Activated CD4-positive, alpha-beta T cell treated with anti-CD3 and anti-CD28 coated beads for 36 hours (primary cell): ENCODE measurements around the gene PDXK. TPM values are rescaled to one million over a fixed set of nuclear protein-coding genes. Genes with fewer than 3 reads are reported as not detected.

ENCODE experiments used
- ATAC-seq: fragments of 200-7000 bp; cut with Tn5 transposase; one replicate; pipeline ENCODE4 v1.10.0; 2021; ENCODE audit warnings: mild to moderate bottlenecking, moderate library complexity
- CTCF ChIA-PET: fragments of 350-600 bp; sonication (Branson Sonifier 250); formaldehyde crosslinking; loops from one replicate; lab custom pipeline; 2021; ENCODE audit warnings: antibody characterized with exemption; lab: Charles Lee
- POLR2A ChIA-PET: fragments of 350-600 bp; sonication (Branson Sonifier 250); formaldehyde crosslinking; loops from one replicate; lab custom pipeline; 2021; ENCODE audit warnings: antibody characterized with exemption, inconsistent platforms; lab: Charles Lee
- DNase-seq: peaks from one replicate; pipeline ENCODE4 v3.0.0-alpha.2; 2020
- H3K27ac Mint-ChIP-seq: one replicate; pipeline ENCODE4 v1.8.0; 2021; ENCODE audit warnings: mixed read lengths
- H3K27me3 Mint-ChIP-seq: one replicate; pipeline ENCODE4 v1.8.0; 2021; ENCODE audit warnings: mixed read lengths
- H3K36me3 Mint-ChIP-seq: one replicate; pipeline ENCODE4 v1.8.0; 2021; ENCODE audit warnings: low read depth, mixed read lengths
- H3K4me1 Mint-ChIP-seq: one replicate; pipeline ENCODE4 v1.8.0; 2021; ENCODE audit warnings: mixed read lengths
- H3K4me3 Mint-ChIP-seq: one replicate; pipeline ENCODE4 v1.8.0; 2021; ENCODE audit warnings: mild to moderate bottlenecking, moderate library complexity, mixed read lengths
- H3K9me3 Mint-ChIP-seq: one replicate; pipeline ENCODE4 v1.8.0; 2021; ENCODE audit warnings: low read depth, mixed read lengths
- intact Hi-C, 2 experiments: fragments of 100-400 bp; cut with DNase I in 1 of 2; cut with micrococcal nuclease in 1 of 2; formaldehyde crosslinking; loops; one replicate each; pipeline versions ENCODE4 v1.14.2 to v1.15.1; 2022 to 2024; cut with DNase I, micrococcal nuclease
- total RNA-seq, 2 experiments: library from RNA; stranded (reverse); gene quantifications; one replicate each; pipeline ENCODE4 v1.2.3, GENCODE V29; 2021

PDXK gene
- total RNA-seq, 2 experiments from 2014 or later = 96.9 to 117 TPM

DNA sequence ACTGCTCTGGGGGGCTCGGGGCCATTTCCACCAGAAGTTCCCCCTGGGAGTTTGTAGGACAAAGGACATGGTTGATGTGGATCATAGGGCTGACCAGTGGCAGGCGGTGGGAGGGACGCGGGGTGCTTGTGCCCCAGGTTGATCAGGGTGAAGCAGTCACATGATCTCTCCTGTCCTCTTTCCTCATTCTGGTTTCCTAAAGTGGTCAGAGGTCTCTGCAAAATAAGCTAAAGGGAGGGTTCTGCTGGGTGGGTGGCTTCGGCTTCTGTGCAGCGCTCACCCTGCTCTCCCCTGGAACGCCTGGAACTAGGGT, 9.2 kb downstream of the PDXK start:
- no peaks in the 10 kb centered on the region for H3K27me3 Mint-ChIP-seq
- DNase-seq (no peak), ATAC-seq (no peak)
- POLR2A ChIA-PET = interaction anchor here (0.8 to 1.9 kb wide), 2 partner anchors 8 to 330 kb away, joined by 4 to 13 read pairs; no protein-coding TSS in a partner anchor
- intact Hi-C loops = loop anchor here (1.0 to 5.0 kb wide), 7 partner anchors 9 to 1326 kb away; partner anchors contain the start of genes CSTB (in 2 of the 2), HSF2BP (in 1 of the 2), PDXK (in 1 of the 2) and RRP1 (in 1 of the 2)
- peak overlapping the region; percentile 92 for H3K27ac Mint-ChIP-seq
- peaks cover 14% of the 10 kb centered on the region for H3K36me3 Mint-ChIP-seq
- peaks cover 64% of the 10 kb centered on the region for H3K4me1 Mint-ChIP-seq
- CTCF ChIA-PET = interaction anchor here (0.5 to 1.6 kb wide), 6 partner anchors 8 to 212 kb away, joined by 3 to 5 read pairs (median 4); no protein-coding TSS in a partner anchor
- no peaks in the 10 kb centered on the region for H3K9me3 Mint-ChIP-seq
- peak overlapping the region; percentile 78 for H3K4me3 Mint-ChIP-seq

DNA sequence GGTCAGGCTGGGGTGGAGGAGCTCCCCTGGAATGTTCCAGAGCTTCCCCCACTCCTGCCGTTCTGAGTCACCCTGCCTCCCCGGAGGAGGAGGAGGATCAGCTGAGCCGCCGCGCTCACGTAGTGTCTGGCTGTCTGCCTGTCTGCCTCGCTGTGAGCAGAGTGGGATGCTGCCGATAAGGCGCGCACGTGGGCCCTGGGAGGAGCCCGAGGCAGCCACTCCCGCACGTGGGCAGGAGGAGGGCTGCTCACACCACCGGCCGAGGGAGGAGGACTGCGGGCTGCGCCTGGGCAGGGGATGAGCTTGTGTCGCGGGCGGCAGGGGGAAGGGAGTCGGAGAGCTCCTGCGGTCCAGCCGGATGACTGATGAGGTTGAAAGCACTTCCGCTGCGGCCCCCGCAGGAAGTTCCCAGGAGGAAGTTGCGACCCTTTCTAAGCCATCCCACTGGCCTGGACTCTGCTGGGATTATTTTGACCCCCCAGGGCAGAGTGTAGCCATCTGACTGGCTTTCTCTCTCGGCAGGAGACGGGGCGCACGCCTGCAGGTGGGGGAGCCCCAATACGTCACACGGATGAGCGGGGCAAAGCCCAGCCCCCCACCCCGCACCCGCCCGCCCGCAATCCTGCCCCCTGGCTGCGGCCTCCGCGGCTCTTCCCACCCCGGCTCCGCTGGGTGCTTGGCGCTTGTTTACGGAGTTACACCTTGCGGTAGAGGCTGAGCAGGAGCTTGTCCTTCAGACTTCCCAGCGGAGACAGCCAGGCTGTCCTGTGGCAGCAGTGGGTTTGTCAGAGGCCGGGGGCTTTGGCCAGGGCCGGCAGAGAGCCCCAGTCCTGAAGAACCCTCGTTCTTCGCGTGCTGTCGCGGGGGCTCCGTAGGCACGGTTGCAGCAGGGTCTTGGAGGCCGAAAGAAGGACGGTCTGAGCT, 9.8 kb downstream of the PDXK start:
- peaks cover 10% of the 10 kb centered on the region for H3K36me3 Mint-ChIP-seq
- peak overlapping the region; percentile 92 for H3K27ac Mint-ChIP-seq
- H3K27me3 Mint-ChIP-seq = no peaks in the 10 kb centered on the region
- DNase-seq (peak; percentile 90), ATAC-seq (peak; percentile 87)
- no peaks in the 10 kb centered on the region for H3K9me3 Mint-ChIP-seq
- ChIA-PET CTCF (interaction anchor here (0.5 to 1.4 kb wide), 5 partner anchors 9 to 211 kb away, joined by 3 to 5 read pairs (median 4); no protein-coding TSS in a partner anchor), POLR2A (interaction anchor here (0.8 to 1.9 kb wide), 2 partner anchors 9 to 329 kb away, joined by 4 to 13 read pairs; no protein-coding TSS in a partner anchor)
- intact Hi-C loops = loop anchor here (1.0 to 5.0 kb wide), 7 partner anchors 9 to 1326 kb away; partner anchors contain the start of genes CSTB (in 2 of the 2), HSF2BP (in 1 of the 2), PDXK (in 1 of the 2) and RRP1 (in 1 of the 2)
- H3K4me3 Mint-ChIP-seq = peak overlapping the region; percentile 78
- H3K4me1 Mint-ChIP-seq = peaks cover 71% of the 10 kb centered on the region

DNA sequence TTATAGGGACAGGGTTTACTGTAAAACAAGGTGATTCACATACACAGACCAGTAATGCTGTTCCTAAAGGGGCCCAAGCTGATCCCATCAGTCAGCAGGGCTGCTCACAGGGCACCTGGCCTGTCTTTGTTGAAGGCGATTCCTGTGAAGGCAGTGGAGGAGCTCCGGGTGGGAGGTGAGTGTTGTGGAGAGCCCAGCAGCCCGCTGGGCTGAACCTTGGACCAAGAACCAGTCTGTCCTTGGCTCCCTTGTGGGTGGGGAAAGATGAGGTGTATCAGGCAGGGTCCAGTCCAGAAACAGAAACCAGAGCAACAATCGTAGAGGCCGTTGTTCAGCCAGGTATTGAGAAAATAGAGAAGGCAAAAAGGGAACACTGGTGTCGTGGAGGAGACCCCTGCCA, 12.5 kb downstream of the PDXK start:
- DNase-seq (no peak), ATAC-seq (no peak)
- Mint-ChIP-seq H3K4me1 (peaks cover 76% of the 10 kb centered on the region), H3K9me3 (no peaks in the 10 kb centered on the region), H3K36me3 (peaks cover 12% of the 10 kb centered on the region), H3K27me3 (no peaks in the 10 kb centered on the region), H3K27ac (no peak overlapping the region), H3K4me3 (no peak overlapping the region)
- intact Hi-C loops = no loop called here
- ChIA-PET POLR2A (interaction anchor here (0.6 kb wide), 1 partner anchor 75 kb away, joined by 3 read pairs; no protein-coding TSS in a partner anchor), CTCF (no interaction called here)

DNA sequence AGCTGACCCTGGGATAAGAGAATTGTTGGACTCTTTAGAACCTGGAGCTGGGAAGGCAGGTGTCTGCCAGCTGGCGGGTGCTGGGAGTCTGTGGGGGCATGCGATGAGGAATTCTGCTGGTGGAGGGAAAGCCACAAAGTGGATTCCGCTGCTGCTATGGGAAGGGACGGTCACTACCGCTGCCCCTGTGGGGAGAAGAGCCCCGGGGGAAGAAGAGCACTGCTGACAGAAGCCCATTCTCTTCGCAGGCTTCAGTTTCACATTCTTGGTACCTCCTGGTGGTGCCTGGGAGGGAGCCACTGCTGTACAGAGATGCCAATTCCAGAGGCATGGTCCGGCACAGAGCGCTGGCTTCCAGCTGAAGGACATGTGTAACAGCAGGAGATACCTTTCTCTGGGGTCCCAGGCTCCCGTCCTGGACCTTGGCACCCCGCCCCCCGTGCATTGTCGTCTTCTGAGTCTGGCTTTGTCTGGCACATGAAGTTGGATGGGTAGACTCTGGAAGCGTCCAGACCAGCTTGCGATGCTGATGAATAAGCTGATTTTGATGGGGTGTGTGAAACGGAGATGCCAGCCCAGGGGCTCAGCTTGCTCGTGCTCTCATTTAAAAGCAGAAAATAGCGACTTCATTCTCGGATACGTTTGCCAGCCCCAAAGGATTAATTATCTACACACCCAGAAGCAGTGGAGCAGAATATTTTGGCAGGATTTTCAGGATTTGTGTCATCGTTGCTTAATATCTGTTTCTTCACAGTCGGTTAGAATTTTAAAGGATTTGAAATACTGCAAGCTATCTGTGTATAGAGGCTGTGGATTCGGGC, 13.2 kb downstream of the PDXK start:
- H3K4me1 Mint-ChIP-seq = peaks cover 70% of the 10 kb centered on the region
- ATAC-seq (no peak), DNase-seq (no peak)
- intact Hi-C loops = no loop called here
- POLR2A ChIA-PET = interaction anchor here (0.6 kb wide), 1 partner anchor 75 kb away, joined by 3 read pairs; no protein-coding TSS in a partner anchor
- H3K4me3 Mint-ChIP-seq = no peak overlapping the region
- CTCF ChIA-PET = no interaction called here
- H3K9me3 Mint-ChIP-seq = no peaks in the 10 kb centered on the region
- H3K27me3 Mint-ChIP-seq = no peaks in the 10 kb centered on the region
- H3K27ac Mint-ChIP-seq = no peak overlapping the region
- H3K36me3 Mint-ChIP-seq = peaks cover 14% of the 10 kb centered on the region

DNA sequence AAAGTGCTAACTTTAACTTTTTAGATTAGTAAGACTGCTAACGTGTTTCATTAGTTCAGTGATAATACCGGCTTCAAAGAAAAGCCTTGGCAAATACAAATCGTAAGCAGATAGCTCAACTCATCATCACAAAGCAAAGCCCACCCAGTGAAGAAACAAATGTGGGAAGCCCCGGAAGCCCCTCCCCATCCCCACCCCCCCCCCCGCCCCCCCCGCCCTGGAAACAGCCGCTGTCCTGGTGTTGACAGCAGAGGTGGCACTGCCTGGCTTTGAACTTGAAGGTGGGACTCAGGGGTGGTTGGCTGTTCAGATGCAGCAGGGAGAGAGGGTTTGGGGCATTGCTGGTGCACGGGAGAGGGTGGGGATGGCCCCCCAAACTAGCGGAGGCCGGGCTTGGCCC, 14.1 kb downstream of the PDXK start:
- Mint-ChIP-seq H3K9me3 (no peaks in the 10 kb centered on the region), H3K36me3 (peaks cover 13% of the 10 kb centered on the region), H3K27ac (peak overlapping the region; percentile 92), H3K4me1 (peaks cover 60% of the 10 kb centered on the region), H3K4me3 (no peak overlapping the region), H3K27me3 (no peaks in the 10 kb centered on the region)
- intact Hi-C loops = loop anchor here in 1 of 2 experiments (1.0 kb wide), 1 partner anchor 133 kb away; no protein-coding TSS in a partner anchor
- DNase-seq (peak; percentile 23), ATAC-seq (no peak)
- CTCF ChIA-PET = no interaction called here
- POLR2A ChIA-PET = no interaction called here

DNA sequence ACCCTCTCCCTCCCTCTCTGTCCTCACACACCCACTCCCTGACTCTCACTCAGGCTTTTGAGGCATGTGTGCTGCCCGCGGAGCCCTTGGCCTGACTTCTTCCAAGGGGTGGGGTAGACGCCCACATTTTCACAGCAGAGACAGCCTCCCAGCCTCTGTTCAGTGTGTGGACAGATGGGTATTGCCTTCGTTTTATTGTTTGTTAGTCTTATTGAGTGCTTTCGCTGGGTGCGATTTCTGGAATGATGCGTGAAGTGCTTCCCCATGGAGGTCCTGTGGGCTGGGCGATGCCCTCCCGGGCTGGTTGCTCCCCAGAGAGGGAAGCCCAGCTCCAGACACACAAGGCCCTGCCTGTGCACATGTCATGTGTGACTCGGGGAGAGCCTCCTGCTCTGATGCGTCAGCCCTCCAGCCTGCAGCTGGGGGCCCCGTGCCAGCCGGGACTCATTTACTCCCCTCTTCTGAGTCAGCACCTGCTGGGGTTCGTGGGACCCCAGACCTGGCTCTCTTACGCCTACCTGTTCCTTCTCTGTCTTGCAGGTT, 14.7 kb downstream of the PDXK start:
- ATAC-seq = peak; percentile 75

DNA sequence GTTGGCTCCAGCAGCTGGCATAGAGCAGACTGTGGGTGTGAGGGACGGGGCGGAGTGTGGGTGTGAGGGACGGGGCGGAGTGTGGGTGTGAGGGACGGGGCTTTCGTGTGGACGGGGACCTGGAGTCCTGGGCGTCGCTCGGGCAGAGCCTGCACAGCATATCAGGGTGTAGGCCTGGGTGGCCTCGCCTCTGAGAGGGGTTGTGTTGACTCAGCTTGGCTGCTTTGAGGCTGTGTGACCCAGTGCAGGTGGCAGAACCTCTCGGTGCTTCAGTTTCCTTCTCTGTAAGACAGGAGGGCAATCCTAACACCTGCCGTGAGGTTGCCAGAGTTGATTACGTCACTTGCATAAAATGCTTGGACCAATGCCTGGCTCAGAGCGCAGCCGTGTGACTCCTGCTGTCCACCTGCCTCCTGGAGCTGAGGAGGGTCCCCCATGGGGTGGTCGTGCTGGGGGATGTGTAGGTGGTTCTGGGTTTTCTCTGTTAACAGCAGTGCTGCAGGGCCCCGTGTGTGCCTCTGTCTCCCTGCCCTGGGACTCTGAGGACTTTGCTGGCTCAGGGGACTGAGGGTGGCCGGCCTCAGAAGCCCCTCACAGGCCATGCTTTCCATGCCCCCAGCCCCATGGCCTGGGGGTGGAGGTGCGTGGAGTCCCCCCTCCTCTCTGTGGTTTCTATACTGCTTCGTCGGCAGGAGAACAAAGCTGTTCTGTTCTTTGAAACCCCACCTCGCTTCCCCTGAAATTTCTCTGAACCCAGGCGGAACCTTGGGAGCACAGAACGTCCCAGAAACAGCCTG, 15.4 kb downstream of the PDXK start:
- ChIA-PET POLR2A (interaction anchor here (1.2 kb wide), 1 partner anchor 74 kb away, joined by 4 read pairs; no protein-coding TSS in a partner anchor), CTCF (interaction anchor here (1.6 kb wide), 1 partner anchor 37 kb away, joined by 3 read pairs; no protein-coding TSS in a partner anchor)
- peaks cover 12% of the 10 kb centered on the region for H3K36me3 Mint-ChIP-seq
- peak overlapping the region; percentile 57 for H3K27ac Mint-ChIP-seq
- no peaks in the 10 kb centered on the region for H3K27me3 Mint-ChIP-seq
- intact Hi-C loops = no loop called here
- peaks cover 50% of the 10 kb centered on the region for H3K4me1 Mint-ChIP-seq
- peak; percentile 91 for ATAC-seq
- H3K9me3 Mint-ChIP-seq = no peaks in the 10 kb centered on the region
- peak; percentile 71 for DNase-seq
- H3K4me3 Mint-ChIP-seq = peak overlapping the region; percentile 37

More for the DNA sequence above, 14.7 kb downstream of the PDXK start:
- Mint-ChIP-seq H3K4me1 (peaks cover 55% of the 10 kb centered on the region), H3K36me3 (peaks cover 13% of the 10 kb centered on the region), H3K27me3 (no peaks in the 10 kb centered on the region), H3K9me3 (no peaks in the 10 kb centered on the region), H3K4me3 (peak overlapping the region; percentile 37), H3K27ac (peak overlapping the region; percentile 92)
- ChIA-PET CTCF (no interaction called here), POLR2A (no interaction called here)
- intact Hi-C loops = loop anchor here in 1 of 2 experiments (1.0 kb wide), 1 partner anchor 133 kb away; no protein-coding TSS in a partner anchor
- peak; percentile 76 for DNase-seq

DNA sequence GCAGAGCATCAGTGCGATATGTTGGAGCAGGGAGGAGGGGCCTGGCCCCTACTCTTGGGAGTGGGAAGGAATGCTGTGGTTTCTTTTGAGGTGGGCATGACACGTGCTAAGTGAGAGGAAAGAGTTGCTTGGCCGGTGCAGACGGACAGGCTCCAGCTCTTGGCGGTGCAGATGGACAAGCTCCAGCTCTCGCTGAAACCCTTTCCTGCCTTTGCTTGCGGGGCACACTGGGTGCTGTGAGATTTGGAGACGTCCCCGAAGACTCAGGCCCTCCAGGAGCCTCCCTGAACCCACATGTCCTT, 15.9 kb downstream of the PDXK start:
- Mint-ChIP-seq H3K36me3 (peaks cover 10% of the 10 kb centered on the region), H3K4me1 (peaks cover 44% of the 10 kb centered on the region), H3K9me3 (no peaks in the 10 kb centered on the region), H3K27ac (no peak overlapping the region), H3K4me3 (no peak overlapping the region), H3K27me3 (no peaks in the 10 kb centered on the region)
- intact Hi-C loops = no loop called here
- ATAC-seq (no peak), DNase-seq (no peak)
- ChIA-PET POLR2A (interaction anchor here (1.2 kb wide), 1 partner anchor 74 kb away, joined by 4 read pairs; no protein-coding TSS in a partner anchor), CTCF (interaction anchor here (0.7 to 1.6 kb wide), 2 partner anchors 37 to 177 kb away, joined by 3 read pairs; no protein-coding TSS in a partner anchor)

DNA sequence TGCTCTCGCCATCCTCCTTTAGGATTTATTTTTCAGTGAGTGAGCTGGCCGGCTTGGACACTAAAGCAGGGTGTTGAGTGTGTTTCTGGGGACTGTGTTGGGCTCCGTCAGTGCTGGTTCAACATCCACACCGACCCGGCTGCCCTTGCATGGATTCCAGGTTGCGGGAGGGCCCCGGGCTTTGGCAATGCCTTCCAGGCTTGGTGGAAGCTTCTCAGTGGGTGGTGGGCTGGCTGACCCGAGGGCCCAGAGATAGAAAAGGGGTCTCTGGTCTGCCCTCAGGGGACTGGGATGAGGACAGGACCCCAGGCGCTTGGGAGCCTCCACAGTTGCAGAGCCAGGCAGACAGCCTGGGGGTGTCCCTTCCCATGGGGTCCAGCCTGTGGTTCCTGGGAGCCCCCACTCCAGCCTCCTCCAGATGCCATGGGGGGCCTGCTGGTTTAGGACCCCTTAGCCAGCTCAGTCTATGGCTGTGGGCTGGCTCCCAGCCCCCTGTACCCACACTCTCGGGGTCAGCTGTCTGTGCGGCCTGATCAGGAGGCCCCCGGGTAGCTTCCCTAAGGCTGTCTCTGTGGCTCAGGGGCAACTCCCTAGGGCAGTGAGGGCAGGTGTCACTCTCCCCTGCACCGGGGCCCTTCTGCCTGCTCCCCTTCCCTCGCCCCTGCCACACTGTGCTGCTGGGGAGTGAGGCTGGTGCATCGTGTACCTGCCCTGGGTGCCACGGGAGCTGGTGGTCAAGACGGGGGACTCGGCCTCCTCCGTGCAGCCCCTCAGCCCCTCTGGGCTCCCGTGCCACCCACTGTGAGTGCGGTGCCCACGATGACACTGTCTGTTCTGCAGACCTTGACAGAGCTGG, 16.5 kb downstream of the PDXK start:
- intact Hi-C loops = no loop called here
- Mint-ChIP-seq H3K27me3 (no peaks in the 10 kb centered on the region), H3K4me1 (peaks cover 42% of the 10 kb centered on the region), H3K9me3 (no peaks in the 10 kb centered on the region), H3K36me3 (peaks cover 10% of the 10 kb centered on the region), H3K27ac (no peak overlapping the region), H3K4me3 (no peak overlapping the region)
- POLR2A ChIA-PET = interaction anchor here (1.2 kb wide), 1 partner anchor 75 kb away, joined by 4 read pairs; no protein-coding TSS in a partner anchor
- DNase-seq (no peak), ATAC-seq (no peak)
- CTCF ChIA-PET = interaction anchor here (0.7 to 1.6 kb wide), 2 partner anchors 36 to 176 kb away, joined by 3 read pairs; no protein-coding TSS in a partner anchor
